A673 (cell line): ENCODE measurements around the gene DIP2A.

Source experiments
- EZH2 ChIP-seq: fragments of 200-600 bp; sonication (generic); IDR thresholded peaks from 2 replicates; pipeline ENCODE4 v1.6.1; 2017; ENCODE audit warnings: borderline replicate concordance, low read depth, mild to moderate bottlenecking, mixed read lengths, antibody characterized with exemption, low read length; ENCODE audit not compliant: poor library complexity, severe bottlenecking
- TF ChIP-seq, protein P1 (sequence below): fragments of 300-800, 200-600 bp; sonication (generic); conservative IDR thresholded peaks from 2 replicates; pipeline ENCODE4 v1.5.1; 2017; ENCODE audit warnings: low read depth, mild to moderate bottlenecking, antibody characterized with exemption, low read length, moderate library complexity, mixed read lengths

DNA sequence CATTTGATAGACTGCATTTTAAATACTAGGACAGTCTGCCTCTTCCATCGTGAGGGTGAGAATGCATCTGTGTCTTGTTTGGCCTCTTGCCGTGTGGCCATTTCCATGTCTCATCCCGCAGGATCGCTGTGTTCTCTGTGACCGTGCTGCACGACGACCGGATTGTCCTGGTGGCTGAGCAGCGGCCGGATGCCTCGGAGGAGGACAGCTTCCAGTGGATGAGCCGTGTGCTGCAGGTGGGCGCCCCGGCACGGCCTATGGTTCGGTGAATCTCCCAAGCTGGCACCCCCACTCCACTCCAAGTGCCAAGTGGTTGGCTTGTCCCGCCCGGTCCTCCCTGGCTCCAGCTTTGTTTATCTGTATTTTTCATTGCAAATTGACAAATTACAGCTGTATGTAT is 91.0 kb downstream of the DIP2A start:
- TF ChIP-seq, protein P1, sequence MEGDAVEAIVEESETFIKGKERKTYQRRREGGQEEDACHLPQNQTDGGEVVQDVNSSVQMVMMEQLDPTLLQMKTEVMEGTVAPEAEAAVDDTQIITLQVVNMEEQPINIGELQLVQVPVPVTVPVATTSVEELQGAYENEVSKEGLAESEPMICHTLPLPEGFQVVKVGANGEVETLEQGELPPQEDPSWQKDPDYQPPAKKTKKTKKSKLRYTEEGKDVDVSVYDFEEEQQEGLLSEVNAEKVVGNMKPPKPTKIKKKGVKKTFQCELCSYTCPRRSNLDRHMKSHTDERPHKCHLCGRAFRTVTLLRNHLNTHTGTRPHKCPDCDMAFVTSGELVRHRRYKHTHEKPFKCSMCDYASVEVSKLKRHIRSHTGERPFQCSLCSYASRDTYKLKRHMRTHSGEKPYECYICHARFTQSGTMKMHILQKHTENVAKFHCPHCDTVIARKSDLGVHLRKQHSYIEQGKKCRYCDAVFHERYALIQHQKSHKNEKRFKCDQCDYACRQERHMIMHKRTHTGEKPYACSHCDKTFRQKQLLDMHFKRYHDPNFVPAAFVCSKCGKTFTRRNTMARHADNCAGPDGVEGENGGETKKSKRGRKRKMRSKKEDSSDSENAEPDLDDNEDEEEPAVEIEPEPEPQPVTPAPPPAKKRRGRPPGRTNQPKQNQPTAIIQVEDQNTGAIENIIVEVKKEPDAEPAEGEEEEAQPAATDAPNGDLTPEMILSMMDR = no peak
- no peak for TF ChIP-seq EZH2
